Pancreas (tissue), 10 donors: ENCODE results near the gene SLC30A7. TPM values are rescaled to one million over a fixed set of nuclear protein-coding genes. Genes with fewer than 3 reads are reported as not detected.
A peak's percentile ranks its signal among the peaks of the same experiment; 100 is the strongest.

Experiments used
- ATAC-seq, 4 donors: fragments of 200-7000 bp; cut with Tn5 transposase; one replicate each; pipeline versions ENCODE4 v1.8.0 to v1.9.1; 2020; ENCODE audit warnings: mild to moderate bottlenecking in 4 of 4, moderate library complexity in 4 of 4
- DNase-seq, 6 donors: peaks; one replicate each; pipeline ENCODE4 v3.0.0-alpha.2; 2020
- FAIRE-seq: peaks from 2 replicates; lab custom pipeline; 2012; peaks lifted over from hg19 to GRCh38; lab: Jason Lieb, UNC
- H3K27ac ChIP-seq, 4 donors: fragments of 200-600 bp; sonication (generic); 1 replicate in 3 of 4; 2 replicates in 1 of 4; pipeline versions ENCODE4 v1.5.0 to v1.8.0; 2020
- H3K27me3 ChIP-seq, 4 donors: fragments of 200-600 bp; one replicate each; pipeline ENCODE4 v1.8.0; 2021
- H3K36me3 ChIP-seq, 3 donors: fragments of 200-600 bp; sonication (generic) in 1 of 3; one replicate each; pipeline versions ENCODE4 v1.5.0 to v1.8.0; 2020 to 2021
- H3K4me1 ChIP-seq, 3 donors: fragments of 200-600 bp; one replicate each; pipeline ENCODE4 v1.8.0; 2021
- H3K4me3 ChIP-seq, 4 donors: fragments of 200-600 bp; sonication (generic) in 2 of 4; one replicate each; pipeline versions ENCODE4 v1.5.0 to v1.8.0; 2020 to 2021
- H3K9me3 ChIP-seq, 4 donors: fragments of 200-600 bp; one replicate each; pipeline ENCODE4 v1.8.0; 2021
- CTCF ChIP-seq, 4 donors: fragments of 200-600 bp; sonication (generic) in 3 of 4; IDR thresholded peaks; one replicate each; pipeline versions ENCODE4 v1.5.0 to v1.8.0; 2021; ENCODE audit warnings: antibody characterized with exemption in 4 of 4
- WGBS, 2 donors: extraction: QIAGEN DNeasy Blood & Tissue Kit; methylation state at CpG; one replicate each; pipeline ENCODE4 v1.1.7; 2013; 5-methylcytosine and 5-hydroxymethylcytosine counted together
- intact Hi-C, 3 donors: fragments of 100-400 bp; cut with DNase I; formaldehyde crosslinking; loops; one replicate each; pipeline versions ENCODE4 v1.11.1 to v1.14.2; 2022
- polyA plus RNA-seq, 2 donors: library from polyadenylated mRNA; stranded (reverse); fragments of 200-250 nt; gene quantifications; one replicate each; pipeline ENCODE4 v1.2.3, GENCODE V29; 2013
- total RNA-seq, 6 donors: library from RNA; stranded (reverse); fragmentation: NEBNext Ultra II Directional in 4 of 6; extraction: Animal tissue kit (Norgen Biotek cat#: 25700) in 4 of 6; gene quantifications; one replicate each; pipeline versions ENCODE4 v1.2.1 to v1.2.4, GENCODE V29; 2021 to 2023
- donor health status: healthy with polysubstance abuse.
- donor health status: DM: no; HTN: no; CAD: no; lungs with moderate emphysema.
- donor health status: DM: no; HTN: no; CAD: no.
- donor health status: control.
- donor health status: control.
- donor health status: Bipolar disorder and iron deficiency.
- donor health status: DM: yes; HTN: yes; CAD: no.
- donor health status: DM: no; HTN: no; CAD: no.
- donor health status: DM: no; HTN: no; CAD: no.
- donor health status: DM: yes; HTN: yes; CAD: no.

SLC30A7 gene
- total and polyA plus RNA-seq, 8 donors = 2.5 to 21.4 (median 11.0) TPM

GRCh38 chr1:100866901-100867206, 29.0 kb upstream of the SLC30A7 start:
- no peak for FAIRE-seq
- no peak overlapping the region for H3K4me3 ChIP-seq

GRCh38 chr1:100868364-100868995, 27.4 kb upstream of the SLC30A7 start:
- ATAC-seq (peak in 3 of 4 donors; percentile 66 to 75 (median 66)), FAIRE-seq (peak; percentile 97), DNase-seq (no peak)
- intact Hi-C loops = loop anchor here in 2 of 3 donors (5.0 to 10.0 kb wide), 3 partner anchors 264 to 1064 kb away; no protein-coding TSS in a partner anchor
- Histone ChIP-seq H3K36me3 (no peaks in the 10 kb centered on the region), H3K9me3 (no peaks in the 10 kb centered on the region), H3K4me3 (no peak overlapping the region), H3K27ac (no peak overlapping the region), H3K4me1 (no peaks in the 10 kb centered on the region), H3K27me3 (no peaks in the 10 kb centered on the region)
- 5 to 9% methylated on average over 7 of the region's 7 CpGs for WGBS, 2 donors
- TF ChIP-seq CTCF (IDR thresholded peaks at IDR 0.05) = peak; percentile 8 to 51 (median 38)

More at GRCh38 chr1:100866901-100867206, 29.0 kb upstream of the SLC30A7 start:
- no peak for ATAC-seq
- 49 to 55% methylated on average over 2 of the region's 2 CpGs for WGBS, 2 donors
- intact Hi-C loops = loop anchor here in 2 of 3 donors (5.0 to 10.0 kb wide), 3 partner anchors 262 to 1062 kb away; no protein-coding TSS in a partner anchor
- no peaks in the 10 kb centered on the region for H3K36me3 ChIP-seq
- DNase-seq = no peak
- no peak for TF ChIP-seq CTCF (IDR thresholded peaks at IDR 0.05)
- H3K27me3 ChIP-seq = no peaks in the 10 kb centered on the region
- no peaks in the 10 kb centered on the region for H3K4me1 ChIP-seq
- H3K27ac ChIP-seq = no peak overlapping the region
- H3K9me3 ChIP-seq = no peaks in the 10 kb centered on the region

GRCh38 chr1:100869996-100870395, 25.9 kb upstream of the SLC30A7 start:
- ATAC-seq (no peak), FAIRE-seq (no peak), DNase-seq (no peak)
- Histone ChIP-seq H3K4me3 (no peak overlapping the region), H3K36me3 (no peaks in the 10 kb centered on the region), H3K27me3 (no peaks in the 10 kb centered on the region), H3K9me3 (no peaks in the 10 kb centered on the region), H3K27ac (no peak overlapping the region), H3K4me1 (no peaks in the 10 kb centered on the region)
- intact Hi-C loops = loop anchor here in 2 of 3 donors (5.0 to 10.0 kb wide), 3 partner anchors 265 to 1065 kb away; no protein-coding TSS in a partner anchor
- TF ChIP-seq CTCF (IDR thresholded peaks at IDR 0.05) = no peak
- 56 to 74% methylated on average over 2 of the region's 2 CpGs for WGBS, 2 donors

GRCh38 chr1:100874433-100874832, 21.5 kb upstream of the SLC30A7 start:
- 41 to 44% methylated on average over 2 of the region's 2 CpGs for WGBS, 2 donors
- ATAC-seq (no peak), DNase-seq (no peak), FAIRE-seq (no peak)
- Histone ChIP-seq H3K4me1 (no peaks in the 10 kb centered on the region), H3K36me3 (no peaks in the 10 kb centered on the region), H3K9me3 (no peaks in the 10 kb centered on the region), H3K27me3 (no peaks in the 10 kb centered on the region), H3K27ac (no peak overlapping the region), H3K4me3 (no peak overlapping the region)
- intact Hi-C loops = no loop called here
- no peak for TF ChIP-seq CTCF (IDR thresholded peaks at IDR 0.05)

GRCh38 chr1:100875228-100875627, 20.7 kb upstream of the SLC30A7 start:
- no peak overlapping the region for H3K4me3 ChIP-seq
- 76 to 87% methylated on average over 3 of the region's 3 CpGs for WGBS, 2 donors
- no peaks in the 10 kb centered on the region for H3K36me3 ChIP-seq
- H3K27me3 ChIP-seq = no peaks in the 10 kb centered on the region
- H3K9me3 ChIP-seq = no peaks in the 10 kb centered on the region
- FAIRE-seq (no peak), DNase-seq (no peak), ATAC-seq (no peak)
- H3K27ac ChIP-seq = no peak overlapping the region
- H3K4me1 ChIP-seq = no peaks in the 10 kb centered on the region
- no peak for TF ChIP-seq CTCF (IDR thresholded peaks at IDR 0.05)
- intact Hi-C loops = no loop called here
